ENCODE results near the gene ABCC9. TPM values are rescaled to one million over a fixed set of nuclear protein-coding genes. Genes with fewer than 3 reads are reported as not detected.
"Not testable (repeated sequence)": the region's sequence is repeated elsewhere in the genome, so short reads cannot be mapped to it uniquely, and the experiment has no call there.

Gene ABCC9
- total RNA-seq, 1 experiment from 2014 or later = 0.07 TPM

DNA sequence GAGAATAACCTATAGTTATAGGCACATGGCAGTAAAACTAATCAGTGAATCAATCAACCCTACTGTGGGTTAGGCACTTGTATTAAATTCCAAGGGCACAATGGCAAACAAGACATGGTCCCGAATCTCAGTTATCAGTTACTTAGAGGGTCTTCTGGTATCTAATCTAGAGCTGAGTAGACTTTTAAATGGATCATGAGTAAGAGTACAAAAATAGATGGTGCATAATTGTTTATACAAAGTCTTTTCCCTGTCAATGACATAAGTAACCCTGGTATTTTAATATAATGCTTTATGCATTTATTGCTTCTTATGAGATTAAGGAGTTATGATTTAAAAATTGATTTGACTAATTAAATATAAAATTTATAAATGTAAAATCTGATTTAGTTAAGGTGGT lies 143.7 kb downstream of the ABCC9 start:
- Histone ChIP-seq H3K9me2 (ENCODE audit: insufficient read depth) (peaks cover 5% of the 10 kb centered on the region), H3K36me3 (ENCODE audit: low read depth) (no peaks in the 10 kb centered on the region), H3F3A (ENCODE audit: insufficient read depth, low read depth) (no peaks in the 10 kb centered on the region), H2AFZ (no peak overlapping the region), H3K27me3 (ENCODE audit: insufficient read depth, low read depth) (no peaks in the 10 kb centered on the region; the same call in 1 of the 2 replicates), H3K9me3 (ENCODE audit: insufficient read depth, low read depth) (no peaks in the 10 kb centered on the region), H3K4me1 (replicated peaks; ENCODE audit: insufficient read depth) (no peaks in the 10 kb centered on the region), H3K27ac (no peak overlapping the region), H3K4me3 (no peak overlapping the region), H3K4me2 (no peak overlapping the region), H3K79me2 (ENCODE audit: low read depth) (no peaks in the 10 kb centered on the region), H4K20me1 (ENCODE audit: insufficient read depth) (no peaks in the 10 kb centered on the region)
- ChIA-PET POLR2A (ENCODE audit: unreplicated experiment) (no interaction called here), CTCF (no interaction called here)
- intact Hi-C loops (cut with micrococcal nuclease; ENCODE audit: unreplicated experiment) = no loop called here
- no TSS peak for BruUV-seq (replicated peaks)
- DNase-seq = no peak
- TF ChIP-seq, protein P1, sequence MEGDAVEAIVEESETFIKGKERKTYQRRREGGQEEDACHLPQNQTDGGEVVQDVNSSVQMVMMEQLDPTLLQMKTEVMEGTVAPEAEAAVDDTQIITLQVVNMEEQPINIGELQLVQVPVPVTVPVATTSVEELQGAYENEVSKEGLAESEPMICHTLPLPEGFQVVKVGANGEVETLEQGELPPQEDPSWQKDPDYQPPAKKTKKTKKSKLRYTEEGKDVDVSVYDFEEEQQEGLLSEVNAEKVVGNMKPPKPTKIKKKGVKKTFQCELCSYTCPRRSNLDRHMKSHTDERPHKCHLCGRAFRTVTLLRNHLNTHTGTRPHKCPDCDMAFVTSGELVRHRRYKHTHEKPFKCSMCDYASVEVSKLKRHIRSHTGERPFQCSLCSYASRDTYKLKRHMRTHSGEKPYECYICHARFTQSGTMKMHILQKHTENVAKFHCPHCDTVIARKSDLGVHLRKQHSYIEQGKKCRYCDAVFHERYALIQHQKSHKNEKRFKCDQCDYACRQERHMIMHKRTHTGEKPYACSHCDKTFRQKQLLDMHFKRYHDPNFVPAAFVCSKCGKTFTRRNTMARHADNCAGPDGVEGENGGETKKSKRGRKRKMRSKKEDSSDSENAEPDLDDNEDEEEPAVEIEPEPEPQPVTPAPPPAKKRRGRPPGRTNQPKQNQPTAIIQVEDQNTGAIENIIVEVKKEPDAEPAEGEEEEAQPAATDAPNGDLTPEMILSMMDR (conservative IDR thresholded peaks at IDR 0.05) = no peak
- no peak for TF ChIP-seq EZH2 (IDR thresholded peaks at IDR 0.05; ENCODE audit: low read depth)

DNA sequence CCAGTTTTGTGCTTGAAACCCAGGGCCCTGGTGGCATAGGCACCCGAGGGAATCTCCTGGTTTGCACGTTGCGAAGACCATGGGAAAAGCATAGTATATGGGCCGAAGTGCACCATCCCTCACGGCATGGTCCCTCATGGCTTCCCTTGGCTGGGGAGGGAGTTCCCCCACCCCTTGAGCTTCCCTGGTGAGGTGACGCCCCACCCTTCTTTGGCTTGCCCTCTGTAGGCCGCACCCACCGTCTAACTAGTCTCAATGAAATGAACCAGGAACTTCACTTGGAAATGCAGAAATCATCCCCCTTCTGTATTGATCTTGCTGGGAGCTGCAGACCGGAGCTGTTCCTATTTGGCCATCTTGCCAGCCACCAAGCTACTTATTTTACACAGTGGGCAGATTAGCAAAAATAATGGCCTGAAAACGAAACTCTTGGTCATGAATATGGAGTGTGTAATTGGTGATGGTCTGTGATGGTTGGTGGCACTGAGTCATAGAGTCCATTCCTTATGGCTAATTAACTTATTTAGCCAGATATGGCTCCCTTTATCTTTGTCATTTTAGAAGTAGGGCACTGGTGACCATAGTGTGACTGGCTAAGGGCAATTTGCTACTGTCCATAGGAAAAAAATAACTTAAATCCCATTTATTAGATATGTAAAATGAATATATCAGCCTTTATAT lies 145.4 kb downstream of the ABCC9 start:
- Histone ChIP-seq H3K4me1 (replicated peaks; ENCODE audit: insufficient read depth) (no peaks in the 10 kb centered on the region), H4K20me1 (ENCODE audit: insufficient read depth) (no peaks in the 10 kb centered on the region), H3K4me3 (no peak overlapping the region), H2AFZ (no peak overlapping the region), H3K79me2 (ENCODE audit: low read depth) (no peaks in the 10 kb centered on the region), H3K36me3 (ENCODE audit: low read depth) (no peaks in the 10 kb centered on the region), H3F3A (ENCODE audit: insufficient read depth, low read depth) (no peaks in the 10 kb centered on the region), H3K9me3 (ENCODE audit: insufficient read depth, low read depth) (no peaks in the 10 kb centered on the region), H3K9me2 (ENCODE audit: insufficient read depth) (peaks cover 5% of the 10 kb centered on the region), H3K27ac (no peak overlapping the region), H3K4me2 (no peak overlapping the region), H3K27me3 (ENCODE audit: insufficient read depth, low read depth) (no peaks in the 10 kb centered on the region; the same call in 1 of the 2 replicates)
- BruUV-seq (replicated peaks) = no TSS peak
- TF ChIP-seq, protein P1 (conservative IDR thresholded peaks at IDR 0.05) = no peak
- no peak for TF ChIP-seq EZH2 (IDR thresholded peaks at IDR 0.05; ENCODE audit: low read depth)
- ChIA-PET POLR2A (ENCODE audit: unreplicated experiment) (no interaction called here), CTCF (no interaction called here)
- no peak for DNase-seq
- intact Hi-C loops (cut with micrococcal nuclease; ENCODE audit: unreplicated experiment) = no loop called here

- H3K9me3 ChIP-seq (ENCODE audit: insufficient read depth, low read depth); BruUV-seq (replicated peaks); H4K20me1 ChIP-seq (ENCODE audit: insufficient read depth); H3K36me3 ChIP-seq (ENCODE audit: low read depth); H3K79me2 ChIP-seq (ENCODE audit: low read depth); H3F3A ChIP-seq (ENCODE audit: insufficient read depth, low read depth); H3K27me3 ChIP-seq (ENCODE audit: insufficient read depth, low read depth); H3K4me1 ChIP-seq (replicated peaks; ENCODE audit: insufficient read depth); H3K27ac ChIP-seq; H3K4me3 ChIP-seq; H3K9me2 ChIP-seq (ENCODE audit: insufficient read depth); CTCF ChIA-PET; H3K4me2 ChIP-seq; POLR2A ChIA-PET (ENCODE audit: unreplicated experiment); H2AFZ ChIP-seq; DNase-seq; intact Hi-C loops (cut with micrococcal nuclease; ENCODE audit: unreplicated experiment): not testable (repeated sequence)
These were observed 146.2 kb downstream of the ABCC9 start for GRCh38 chr12:21794807-21795595.

DNA sequence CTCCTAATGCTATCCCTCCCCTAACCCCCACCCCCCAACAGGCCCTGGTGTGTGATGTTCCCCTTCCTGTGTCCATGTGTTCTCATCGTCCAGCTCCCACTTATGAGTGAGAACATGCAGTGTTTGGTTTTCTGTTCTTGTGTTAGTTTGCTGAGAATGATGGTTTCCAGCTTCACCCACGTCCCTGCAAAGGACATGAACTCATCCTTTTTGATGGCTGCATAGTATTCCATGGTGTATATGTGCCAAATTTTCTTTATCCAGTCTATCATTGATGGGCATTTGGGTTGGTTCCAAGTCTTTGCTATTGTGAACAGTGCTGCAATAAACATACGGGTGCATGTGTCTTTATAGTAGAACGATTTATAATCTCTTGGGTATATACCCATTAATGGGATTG lies 151.5 kb downstream of the ABCC9 start:
- H3K27me3 ChIP-seq (ENCODE audit: insufficient read depth, low read depth); POLR2A ChIA-PET (ENCODE audit: unreplicated experiment); H4K20me1 ChIP-seq (ENCODE audit: insufficient read depth); H3K4me3 ChIP-seq; H3K9me2 ChIP-seq (ENCODE audit: insufficient read depth); H3K4me2 ChIP-seq; CTCF ChIA-PET; H3K4me1 ChIP-seq (replicated peaks; ENCODE audit: insufficient read depth); intact Hi-C loops (cut with micrococcal nuclease; ENCODE audit: unreplicated experiment); H3K36me3 ChIP-seq (ENCODE audit: low read depth); H3F3A ChIP-seq (ENCODE audit: insufficient read depth, low read depth); H3K27ac ChIP-seq; DNase-seq; H2AFZ ChIP-seq; BruUV-seq (replicated peaks); H3K79me2 ChIP-seq (ENCODE audit: low read depth); H3K9me3 ChIP-seq (ENCODE audit: insufficient read depth, low read depth): not testable (repeated sequence)
